Heart left ventricle (tissue), 16 donors: Measurements from ENCODE around the gene FMOD. TPM values are rescaled to one million over a fixed set of nuclear protein-coding genes. Genes with fewer than 3 reads are reported as not detected.

Experiments used
- ATAC-seq, 4 donors: fragments of 200-7000 bp; cut with Tn5 transposase; one replicate each; pipeline ENCODE4 v1.9.1; 2020 to 2022; ENCODE audit warnings: moderate library complexity in 4 of 4, mild to moderate bottlenecking in 3 of 4, moderate number of reproducible peaks in 1 of 4
- DNase-seq, 5 donors: peaks; one replicate each; pipeline ENCODE4 v3.0.0-alpha.2; 2020
- H3K27ac ChIP-seq, 12 donors: fragments of 200-600 bp; sonication (generic) in 4 of 12; one replicate each; pipeline versions ENCODE4 v1.5.0 to v1.8.0; 2016 to 2022; ENCODE audit warnings: mild to moderate bottlenecking in 2 of 12
- H3K27me3 ChIP-seq, 9 donors: fragments of 200-600 bp; sonication (generic) in 2 of 9; one replicate each; pipeline versions ENCODE4 v1.5.1 to v1.8.0; 2016 to 2022; ENCODE audit warnings: mild to moderate bottlenecking in 3 of 9
- H3K36me3 ChIP-seq, 9 donors: fragments of 200-600 bp; sonication (generic) in 2 of 9; one replicate each; pipeline versions ENCODE4 v1.5.0 to v1.8.0; 2018 to 2022; ENCODE audit warnings: mild to moderate bottlenecking in 2 of 9
- H3K4me1 ChIP-seq, 12 donors: fragments of 200-600 bp; sonication (generic) in 4 of 12; one replicate each; pipeline versions ENCODE4 v1.5.0 to v1.8.0; 2016 to 2022; ENCODE audit warnings: mild to moderate bottlenecking in 3 of 12
- H3K4me3 ChIP-seq, 12 donors: fragments of 200-600 bp; sonication (generic) in 4 of 12; one replicate each; pipeline versions ENCODE4 v1.5.0 to v1.8.0; 2017 to 2022; ENCODE audit warnings: mild to moderate bottlenecking in 9 of 12, moderate library complexity in 4 of 12
- H3K9me3 ChIP-seq, 12 donors: fragments of 200-600 bp; sonication (generic) in 4 of 12; one replicate each; pipeline versions ENCODE4 v1.5.0 to v1.8.0; 2016 to 2022; ENCODE audit warnings: mild to moderate bottlenecking in 1 of 12
- CTCF ChIP-seq, 12 donors: fragments of 200-600 bp; sonication (generic) in 4 of 12; IDR thresholded peaks; one replicate each; pipeline versions ENCODE4 v1.5.0 to v1.8.0; 2018 to 2022; ENCODE audit warnings: antibody characterized with exemption in 12 of 12, mild to moderate bottlenecking in 5 of 12
- POLR2A ChIP-seq, 2 donors: fragments of 450-650 bp; IDR thresholded peaks; one replicate each; pipeline ENCODE4 v1.6.1; 2017; ENCODE audit warnings: antibody characterized with exemption in 2 of 2, mild to moderate bottlenecking in 2 of 2, moderate library complexity in 2 of 2
- WGBS, 4 donors: extraction: QIAGEN DNeasy Blood & Tissue Kit in 2 of 4; methylation state at CpG; one replicate each; pipeline versions ENCODE4 v1.1.5 to v1.1.7; 2013 to 2018; 5-methylcytosine and 5-hydroxymethylcytosine counted together
- intact Hi-C, 10 donors: fragments of 100-400 bp; cut with DNase I; formaldehyde crosslinking; loops; one replicate each; pipeline versions ENCODE4 v1.11.1 to v1.14.2; 2022
- polyA plus RNA-seq, 2 donors: library from polyadenylated mRNA; stranded (reverse); fragments of 200-250 nt; gene quantifications; one replicate each; pipeline ENCODE4 v1.2.3, GENCODE V29; 2013
- total RNA-seq, 9 donors: library from RNA; depleted of rRNA in 2 of 9; stranded (reverse); fragments of >200 nt in 2 of 9; fragmentation: NEBNext Ultra II Directional in 3 of 9; extraction: Animal tissue kit (Norgen Biotek cat#: 25700) in 3 of 9; gene quantifications; one replicate each; pipeline versions ENCODE4 v1.1.0 to v1.2.4, GENCODE V29; 2016 to 2023
- donor health status: ischemic (EF 13 %, LVEDD 7.1; RV severe dilation, severe dysfunction).
- donor health status: healthy with polysubstance abuse.
- donor health status: DM: no; HTN: yes; CAD: no.
- donor health status: DM: no; HTN: no; CAD: no.
- donor health status: ischemic (EF 25% LVEDD 6.9; RV normal size, moderate dysfunction).
- donor health status: ischemic (EF 25% LVEDD 5.7; RV mildly dilated, moderate dysfunction).
- donor health status: healthy.
- donor health status: DM: yes; HTN: yes; CAD: no.
- donor health status: ischemic (EF 35%, LVEDD 5.7; RV mildly dilated, moderate dysfunction).
- donor health status: nonischemic (EF 11% LVEDD 7.7; RV severe dilation, severe dysfunction).
- donor health status: DM: yes; HTN: yes; CAD: no.
- donor health status: PGD.
- donor health status: ischemic (EF 29% LVEDD 5.4; RV normal size, mild dysfunction).
- donor health status: nonischemic (EF 23%, LVEDD 6.1; RV moderate dilation, normal function).

Gene FMOD
- total and polyA plus RNA-seq, 11 donors: 3.0 to 33.2 (median 8.1) TPM

GRCh38 chr1:203326830-203327683 is 23.9 kb downstream of the FMOD start:
- 4 to 6% (median 5%) methylated on average over 38 to 49 of the region's 49 CpGs for WGBS, 4 donors
- peak; percentile 89 to 92 (median 90) for ATAC-seq
- TF ChIP-seq CTCF (IDR thresholded peaks at IDR 0.05): no peak
- peak; percentile 53 to 83 for TF ChIP-seq POLR2A (IDR thresholded peaks at IDR 0.05)
- Histone ChIP-seq H3K4me1 (peaks cover 4 to 66% (median 57%) of the 10 kb centered on the region in 12 donors), H3K4me3 (peak overlapping the region in 11 of 12 donors; percentile 14 to 69 (median 61)), H3K27me3 (no peaks in the 10 kb centered on the region), H3K9me3 (no peaks in the 10 kb centered on the region), H3K27ac (peak overlapping the region; percentile 86 to 99 (median 94)), H3K36me3 (no peaks in the 10 kb centered on the region)
- peak; percentile 95 to 98 (median 96) for DNase-seq
- intact Hi-C loops: loop anchor here in 6 of 10 donors (1.0 to 2.0 kb wide), 8 partner anchors 20 to 54 kb away; no protein-coding TSS in a partner anchor

GRCh38 chr1:203325418-203326091 is 25.4 kb downstream of the FMOD start:
- Histone ChIP-seq H3K9me3 (no peaks in the 10 kb centered on the region), H3K4me3 (peak overlapping the region in 2 of 12 donors; percentile 7 to 9), H3K27ac (peak overlapping the region; percentile 82 to 99 (median 94)), H3K27me3 (no peaks in the 10 kb centered on the region), H3K36me3 (no peaks in the 10 kb centered on the region), H3K4me1 (peaks cover 7 to 81% (median 70%) of the 10 kb centered on the region in 12 donors)
- TF ChIP-seq POLR2A (IDR thresholded peaks at IDR 0.05) (no peak), CTCF (IDR thresholded peaks at IDR 0.05) (no peak)
- 49 to 71% (median 56%) methylated on average over 13 of the region's 13 CpGs for WGBS, 4 donors
- ATAC-seq (peak in 2 of 4 donors; percentile 3 to 5), DNase-seq (peak; percentile 69 to 87 (median 78))
- intact Hi-C loops: loop anchor here in 5 of 10 donors (1.0 to 2.0 kb wide), 5 partner anchors 18 to 53 kb away; no protein-coding TSS in a partner anchor

GRCh38 chr1:203325026-203325417 is 25.9 kb downstream of the FMOD start:
- intact Hi-C loops: no loop called here
- Histone ChIP-seq H3K27ac (peak overlapping the region; percentile 82 to 99 (median 94)), H3K9me3 (no peaks in the 10 kb centered on the region)

More at GRCh38 chr1:203325026-203325417, 25.9 kb downstream of the FMOD start:
- peak overlapping the region in 2 of 12 donors; percentile 7 to 9 for H3K4me3 ChIP-seq
- TF ChIP-seq POLR2A (IDR thresholded peaks at IDR 0.05): no peak
- no peak for TF ChIP-seq CTCF (IDR thresholded peaks at IDR 0.05)
- 71 to 80% (median 73%) methylated on average over 5 of the region's 5 CpGs for WGBS, 4 donors
- ATAC-seq (no peak), DNase-seq (no peak)
- no peaks in the 10 kb centered on the region for H3K27me3 ChIP-seq
- H3K4me1 ChIP-seq: peaks cover 7 to 87% (median 76%) of the 10 kb centered on the region in 12 donors
- no peaks in the 10 kb centered on the region for H3K36me3 ChIP-seq
